GM23338 (cell line): ENCODE results near the gene EPHA6. TPM values are rescaled to one million over a fixed set of nuclear protein-coding genes. Genes with fewer than 3 reads are reported as not detected.

Experiments used
- ATAC-seq: fragments of 200-7000 bp; cut with Tn5 transposase; 3 replicates; pipeline ENCODE4 v1.9.1; 2020
- DNase-seq: peaks from one replicate; pipeline ENCODE4 v3.0.0-alpha.2; 2015; ENCODE audit warnings: low spot score
- H2AFZ ChIP-seq: fragments of 200-600 bp; sonication (generic); 2 replicates; pipeline ENCODE4 v1.8.0; 2016; ENCODE audit warnings: antibody characterized with exemption, mild to moderate bottlenecking, moderate library complexity
- H3F3A ChIP-seq: fragments of 200-600 bp; sonication (generic); replicated peaks from 2 replicates; pipeline ENCODE4 v1.8.0; 2017; ENCODE audit warnings: antibody characterized with exemption, mixed run types, low read depth
- H3K27ac ChIP-seq: fragments of 200-600 bp; sonication (generic); 2 replicates; pipeline ENCODE4 v1.6.1; 2016; ENCODE audit warnings: low read depth
- H3K27me3 ChIP-seq: fragments of 200-600 bp; sonication (generic); 2 replicates; pipeline ENCODE4 v1.8.0; 2016; ENCODE audit warnings: mild to moderate bottlenecking, mixed run types, moderate library complexity; ENCODE audit not compliant: insufficient read depth
- H3K36me3 ChIP-seq: fragments of 200-600 bp; sonication (generic); 2 replicates; pipeline ENCODE4 v1.8.0; 2016; ENCODE audit warnings: mild to moderate bottlenecking; ENCODE audit not compliant: insufficient read depth
- H3K4me1 ChIP-seq: fragments of 200-600 bp; sonication (generic); 2 replicates; pipeline ENCODE4 v1.8.0; 2016; ENCODE audit warnings: mild to moderate bottlenecking, moderate library complexity; ENCODE audit not compliant: insufficient read depth
- H3K4me2 ChIP-seq: fragments of 200-600 bp; sonication (generic); 2 replicates; pipeline ENCODE4 v1.7.1; 2017; ENCODE audit warnings: mixed run types
- H3K4me3 ChIP-seq: fragments of 200-600 bp; sonication (generic); 2 replicates; pipeline ENCODE4 v1.6.1; 2016; ENCODE audit warnings: mixed run types
- H3K79me2 ChIP-seq: fragments of 200-600 bp; sonication (generic); replicated peaks from 2 replicates; pipeline ENCODE4 v1.8.0; 2017; ENCODE audit warnings: mild to moderate bottlenecking; ENCODE audit not compliant: insufficient read depth
- H3K9me2 ChIP-seq: fragments of 200-600 bp; sonication (generic); 2 replicates; pipeline ENCODE4 v1.8.0; 2017; ENCODE audit not compliant: insufficient read depth
- H4K20me1 ChIP-seq: fragments of 200-600 bp; sonication (generic); replicated peaks from 2 replicates; pipeline ENCODE4 v1.8.0; 2017; ENCODE audit warnings: mild to moderate bottlenecking; ENCODE audit not compliant: insufficient read depth
- H3K27ac Mint-ChIP-seq: 2 replicates; pipeline ENCODE4 v1.8.0; 2020; ENCODE audit warnings: inconsistent platforms, mild to moderate bottlenecking, moderate library complexity, mixed read lengths
- H3K27me3 Mint-ChIP-seq: 3 replicates; pipeline ENCODE4 v1.8.0; 2022; ENCODE audit warnings: low read depth, mild to moderate bottlenecking, moderate library complexity, mixed read lengths, inconsistent platforms; ENCODE audit not compliant: insufficient read depth, poor library complexity
- H3K36me3 Mint-ChIP-seq: 3 replicates; pipeline ENCODE4 v1.8.0; 2021; ENCODE audit warnings: low read depth, mild to moderate bottlenecking, inconsistent platforms, moderate library complexity, mixed read lengths
- H3K4me1 Mint-ChIP-seq: 3 replicates; pipeline ENCODE4 v1.8.0; 2020; ENCODE audit warnings: mild to moderate bottlenecking, inconsistent platforms, mixed read lengths
- H3K4me3 Mint-ChIP-seq: 3 replicates; pipeline ENCODE4 v1.8.0; 2021; ENCODE audit warnings: moderate library complexity, mild to moderate bottlenecking, inconsistent platforms, mixed read lengths
- H3K9me3 Mint-ChIP-seq: 3 replicates; pipeline ENCODE4 v1.8.0; 2020; ENCODE audit warnings: moderate library complexity, mild to moderate bottlenecking, inconsistent platforms, mixed read lengths
- CREB1 ChIP-seq: fragments of 250-450 bp; sonication (Bioruptor Pico); IDR thresholded peaks from 2 replicates; pipeline ENCODE4 v1.5.0; 2020; ENCODE audit warnings: low read depth, mild to moderate bottlenecking, moderate library complexity
- NANOG ChIP-seq: IDR thresholded peaks from 2 replicates; pipeline ENCODE4 v1.6.1; 2016; ENCODE audit warnings: antibody characterized with exemption, borderline replicate concordance
- POLR2AphosphoS5 ChIP-seq: IDR thresholded peaks from 2 replicates; pipeline ENCODE4 v1.6.1; 2016; ENCODE audit warnings: antibody characterized with exemption, low read depth
- STAT1 ChIP-seq: IDR thresholded peaks from one replicate; pipeline ENCODE4 v1.6.1; 2016; ENCODE audit warnings: antibody characterized with exemption; ENCODE audit not compliant: unreplicated experiment
- polyA plus RNA-seq: library from polyadenylated mRNA; unstranded; fragments of >200 nt; fragmentation: Nextera tagmentation; extraction: Ambion mirVana; gene quantifications from 2 replicates; pipeline ENCODE4 v1.2.1, GENCODE V29; 2016
- total RNA-seq: library from RNA; depleted of rRNA; stranded (reverse); fragments of >200 nt; shearing (Covaris generic); gene quantifications from 2 replicates; pipeline ENCODE4 v1.2.3, GENCODE V29; 2014
- TF ChIP-seq, protein P1 (sequence below): fragments of 250-450 bp; sonication (Bioruptor Pico); IDR thresholded peaks from 2 replicates; pipeline ENCODE4 v1.5.0; 2020; ENCODE audit warnings: mild to moderate bottlenecking, moderate library complexity
- TF ChIP-seq, protein P2 (sequence below), 2 experiments: fragments of 200-600 bp in 1 of 2; sonication (generic) in 1 of 2; conservative IDR thresholded peaks; 2 replicates each; pipeline versions ENCODE4 v1.5.1 to v1.6.1; 2016 to 2017; ENCODE audit warnings: antibody characterized with exemption in 2 of 2, low read depth in 2 of 2, mild to moderate bottlenecking in 2 of 2, moderate library complexity in 1 of 2

EPHA6 gene
- total and polyA plus RNA-seq, 2 experiments from 2014 or later = 0.37 to 2.6 TPM

DNA sequence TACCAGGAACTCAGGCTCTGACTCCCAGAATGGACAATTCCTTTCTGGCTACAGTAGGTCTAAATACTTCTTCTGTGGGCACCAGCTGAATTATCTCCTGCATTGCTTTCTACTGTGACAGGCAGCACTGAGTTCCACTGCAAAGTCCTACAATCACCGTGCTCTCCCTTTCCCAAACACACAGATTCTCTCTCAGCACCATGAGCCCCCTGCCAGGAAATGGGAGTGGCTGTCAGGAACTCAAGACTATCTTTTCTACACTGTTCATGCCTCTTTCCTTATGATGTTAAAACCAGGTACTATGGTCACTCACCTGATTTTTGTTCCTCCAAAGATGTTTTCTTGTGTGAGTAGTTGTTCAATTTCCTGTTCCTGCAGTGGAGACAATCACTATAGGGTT, 383.4 kb downstream of the EPHA6 start:
- Histone ChIP-seq H3K27ac (no peak overlapping the region), H3F3A (no peaks in the 10 kb centered on the region), H3K4me1 (peaks cover 4% of the 10 kb centered on the region; the same call in 1 of the 2 replicates), H3K79me2 (no peaks in the 10 kb centered on the region), H3K4me2 (no peak overlapping the region), H3K36me3 (no peaks in the 10 kb centered on the region), H2AFZ (no peak overlapping the region), H3K27me3 (no peaks in the 10 kb centered on the region), H3K9me2 (0 out of 2 replicates have a peak, but pooled peaks cover 6% of the 10 kb centered on the region), H4K20me1 (no peaks in the 10 kb centered on the region), H3K4me3 (no peak overlapping the region)
- DNase-seq = no peak
- Mint-ChIP-seq H3K27ac (no peak overlapping the region; the same call in 1 of the 2 replicates), H3K4me3 (no peak overlapping the region), H3K36me3 (no peaks in the 10 kb centered on the region), H3K9me3 (no peaks in the 10 kb centered on the region), H3K27me3 (no peaks in the 10 kb centered on the region), H3K4me1 (peaks cover 14% of the 10 kb centered on the region)
- TF ChIP-seq, protein P1, sequence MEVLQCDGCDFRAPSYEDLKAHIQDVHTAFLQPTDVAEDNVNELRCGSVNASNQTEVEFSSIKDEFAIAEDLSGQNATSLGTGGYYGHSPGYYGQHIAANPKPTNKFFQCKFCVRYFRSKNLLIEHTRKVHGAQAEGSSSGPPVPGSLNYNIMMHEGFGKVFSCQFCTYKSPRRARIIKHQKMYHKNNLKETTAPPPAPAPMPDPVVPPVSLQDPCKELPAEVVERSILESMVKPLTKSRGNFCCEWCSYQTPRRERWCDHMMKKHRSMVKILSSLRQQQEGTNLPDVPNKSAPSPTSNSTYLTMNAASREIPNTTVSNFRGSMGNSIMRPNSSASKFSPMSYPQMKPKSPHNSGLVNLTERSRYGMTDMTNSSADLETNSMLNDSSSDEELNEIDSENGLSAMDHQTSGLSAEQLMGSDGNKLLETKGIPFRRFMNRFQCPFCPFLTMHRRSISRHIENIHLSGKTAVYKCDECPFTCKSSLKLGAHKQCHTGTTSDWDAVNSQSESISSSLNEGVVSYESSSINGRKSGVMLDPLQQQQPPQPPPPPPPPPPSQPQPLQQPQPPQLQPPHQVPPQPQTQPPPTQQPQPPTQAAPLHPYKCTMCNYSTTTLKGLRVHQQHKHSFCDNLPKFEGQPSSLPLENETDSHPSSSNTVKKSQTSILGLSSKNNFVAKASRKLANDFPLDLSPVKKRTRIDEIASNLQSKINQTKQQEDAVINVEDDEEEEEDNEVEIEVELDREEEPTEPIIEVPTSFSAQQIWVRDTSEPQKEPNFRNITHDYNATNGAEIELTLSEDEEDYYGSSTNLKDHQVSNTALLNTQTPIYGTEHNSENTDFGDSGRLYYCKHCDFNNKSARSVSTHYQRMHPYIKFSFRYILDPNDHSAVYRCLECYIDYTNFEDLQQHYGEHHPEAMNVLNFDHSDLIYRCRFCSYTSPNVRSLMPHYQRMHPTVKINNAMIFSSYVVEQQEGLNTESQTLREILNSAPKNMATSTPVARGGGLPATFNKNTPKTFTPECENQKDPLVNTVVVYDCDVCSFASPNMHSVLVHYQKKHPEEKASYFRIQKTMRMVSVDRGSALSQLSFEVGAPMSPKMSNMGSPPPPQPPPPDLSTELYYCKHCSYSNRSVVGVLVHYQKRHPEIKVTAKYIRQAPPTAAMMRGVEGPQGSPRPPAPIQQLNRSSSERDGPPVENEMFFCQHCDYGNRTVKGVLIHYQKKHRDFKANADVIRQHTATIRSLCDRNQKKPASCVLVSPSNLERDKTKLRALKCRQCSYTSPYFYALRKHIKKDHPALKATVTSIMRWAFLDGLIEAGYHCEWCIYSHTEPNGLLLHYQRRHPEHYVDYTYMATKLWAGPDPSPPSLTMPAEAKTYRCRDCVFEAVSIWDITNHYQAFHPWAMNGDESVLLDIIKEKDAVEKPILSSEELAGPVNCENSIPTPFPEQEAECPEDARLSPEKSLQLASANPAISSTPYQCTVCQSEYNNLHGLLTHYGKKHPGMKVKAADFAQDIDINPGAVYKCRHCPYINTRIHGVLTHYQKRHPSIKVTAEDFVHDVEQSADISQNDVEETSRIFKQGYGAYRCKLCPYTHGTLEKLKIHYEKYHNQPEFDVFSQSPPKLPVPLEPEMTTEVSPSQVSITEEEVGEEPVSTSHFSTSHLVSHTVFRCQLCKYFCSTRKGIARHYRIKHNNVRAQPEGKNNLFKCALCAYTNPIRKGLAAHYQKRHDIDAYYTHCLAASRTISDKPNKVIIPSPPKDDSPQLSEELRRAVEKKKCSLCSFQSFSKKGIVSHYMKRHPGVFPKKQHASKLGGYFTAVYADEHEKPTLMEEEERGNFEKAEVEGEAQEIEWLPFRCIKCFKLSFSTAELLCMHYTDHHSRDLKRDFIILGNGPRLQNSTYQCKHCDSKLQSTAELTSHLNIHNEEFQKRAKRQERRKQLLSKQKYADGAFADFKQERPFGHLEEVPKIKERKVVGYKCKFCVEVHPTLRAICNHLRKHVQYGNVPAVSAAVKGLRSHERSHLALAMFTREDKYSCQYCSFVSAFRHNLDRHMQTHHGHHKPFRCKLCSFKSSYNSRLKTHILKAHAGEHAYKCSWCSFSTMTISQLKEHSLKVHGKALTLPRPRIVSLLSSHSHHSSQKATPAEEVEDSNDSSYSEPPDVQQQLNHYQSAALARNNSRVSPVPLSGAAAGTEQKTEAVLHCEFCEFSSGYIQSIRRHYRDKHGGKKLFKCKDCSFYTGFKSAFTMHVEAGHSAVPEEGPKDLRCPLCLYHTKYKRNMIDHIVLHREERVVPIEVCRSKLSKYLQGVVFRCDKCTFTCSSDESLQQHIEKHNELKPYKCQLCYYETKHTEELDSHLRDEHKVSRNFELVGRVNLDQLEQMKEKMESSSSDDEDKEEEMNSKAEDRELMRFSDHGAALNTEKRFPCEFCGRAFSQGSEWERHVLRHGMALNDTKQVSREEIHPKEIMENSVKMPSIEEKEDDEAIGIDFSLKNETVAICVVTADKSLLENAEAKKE (CRISPR knock-in tag) = no peak
- TF ChIP-seq STAT1 = no peak
- TF ChIP-seq, protein P2, sequence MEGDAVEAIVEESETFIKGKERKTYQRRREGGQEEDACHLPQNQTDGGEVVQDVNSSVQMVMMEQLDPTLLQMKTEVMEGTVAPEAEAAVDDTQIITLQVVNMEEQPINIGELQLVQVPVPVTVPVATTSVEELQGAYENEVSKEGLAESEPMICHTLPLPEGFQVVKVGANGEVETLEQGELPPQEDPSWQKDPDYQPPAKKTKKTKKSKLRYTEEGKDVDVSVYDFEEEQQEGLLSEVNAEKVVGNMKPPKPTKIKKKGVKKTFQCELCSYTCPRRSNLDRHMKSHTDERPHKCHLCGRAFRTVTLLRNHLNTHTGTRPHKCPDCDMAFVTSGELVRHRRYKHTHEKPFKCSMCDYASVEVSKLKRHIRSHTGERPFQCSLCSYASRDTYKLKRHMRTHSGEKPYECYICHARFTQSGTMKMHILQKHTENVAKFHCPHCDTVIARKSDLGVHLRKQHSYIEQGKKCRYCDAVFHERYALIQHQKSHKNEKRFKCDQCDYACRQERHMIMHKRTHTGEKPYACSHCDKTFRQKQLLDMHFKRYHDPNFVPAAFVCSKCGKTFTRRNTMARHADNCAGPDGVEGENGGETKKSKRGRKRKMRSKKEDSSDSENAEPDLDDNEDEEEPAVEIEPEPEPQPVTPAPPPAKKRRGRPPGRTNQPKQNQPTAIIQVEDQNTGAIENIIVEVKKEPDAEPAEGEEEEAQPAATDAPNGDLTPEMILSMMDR (conservative IDR thresholded peaks at IDR 0.05; ENCODE audit: low read depth in 2 of 2) = no peak
- no peak; the same call in 2 of the 3 replicates for ATAC-seq

DNA sequence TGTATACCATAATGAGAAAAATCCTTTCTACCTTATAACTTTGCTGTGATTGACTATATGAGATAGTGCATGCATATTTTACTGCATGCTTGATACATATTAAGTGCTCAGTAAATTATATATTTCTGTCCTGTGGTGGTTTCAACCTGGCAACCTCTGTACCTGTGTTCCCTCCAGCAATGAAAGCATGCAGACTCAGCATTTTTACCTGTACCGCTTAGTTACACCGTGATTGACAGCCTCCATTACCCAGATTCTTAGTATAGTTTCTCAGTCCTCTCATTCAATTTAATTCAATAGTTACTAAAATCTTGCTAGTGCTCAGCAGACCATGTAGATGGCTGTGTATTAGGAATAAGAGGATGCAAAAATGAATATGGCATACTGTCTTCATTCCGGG, 386.0 kb downstream of the EPHA6 start:
- no peak for ATAC-seq
- Mint-ChIP-seq H3K27ac (no peak overlapping the region), H3K4me3 (no peak overlapping the region), H3K36me3 (no peaks in the 10 kb centered on the region), H3K27me3 (no peaks in the 10 kb centered on the region), H3K4me1 (peaks cover 15% of the 10 kb centered on the region), H3K9me3 (no peaks in the 10 kb centered on the region)
- Histone ChIP-seq H3K4me3 (no peak overlapping the region), H3K4me1 (peaks cover 4% of the 10 kb centered on the region; the same call in 1 of the 2 replicates), H3K27me3 (no peaks in the 10 kb centered on the region), H3F3A (no peaks in the 10 kb centered on the region), H3K9me2 (0 out of 2 replicates have a peak, but pooled peaks cover 6% of the 10 kb centered on the region), H4K20me1 (no peaks in the 10 kb centered on the region), H3K36me3 (no peaks in the 10 kb centered on the region), H3K79me2 (no peaks in the 10 kb centered on the region), H2AFZ (no peak overlapping the region), H3K4me2 (no peak overlapping the region), H3K27ac (no peak overlapping the region)
- TF ChIP-seq NANOG = no peak
- TF ChIP-seq, protein P2 (conservative IDR thresholded peaks at IDR 0.05; ENCODE audit: low read depth in 2 of 2) = no peak
- no peak for TF ChIP-seq POLR2AphosphoS5
- no peak for TF ChIP-seq CREB1 (CRISPR knock-in tag)
- no peak for DNase-seq
